BE2C (cell line): Measurements from ENCODE around the gene SLC44A3.

Source experiments
- DNase-seq: peaks from one replicate; pipeline ENCODE4 v3.0.0-alpha.2; 2020
- H3K27me3 ChIP-seq: fragments of 250-450 bp; sonication (Bioruptor Pico); 2 replicates; pipeline ENCODE4 v1.5.1; 2020; ENCODE audit warnings: mild to moderate bottlenecking
- H3K36me3 ChIP-seq: fragments of 250-450 bp; sonication (Bioruptor Pico); 2 replicates; pipeline ENCODE4 v1.5.1; 2020; ENCODE audit warnings: mild to moderate bottlenecking
- H3K4me1 ChIP-seq: fragments of 250-450 bp; sonication (Bioruptor Pico); 2 replicates; pipeline ENCODE4 v1.5.1; 2020
- H3K4me3 ChIP-seq: 2 replicates; pipeline ENCODE4 v1.5.1; 2011; ENCODE audit warnings: low read depth, low read length
- H3K9me3 ChIP-seq: fragments of 250-450 bp; sonication (Bioruptor Pico); 2 replicates; pipeline ENCODE4 v1.5.1; 2020
- CTCF ChIP-seq: IDR thresholded peaks from 2 replicates; pipeline ENCODE4 v1.5.1; 2012; ENCODE audit warnings: mild to moderate bottlenecking, low read depth, low read length

The SLC44A3 gene

GRCh38 chr1:94790246-94790645 is 29.9 kb upstream of the SLC44A3 start:
- Histone ChIP-seq H3K36me3 (no peaks in the 10 kb centered on the region), H3K4me3 (no peak overlapping the region), H3K27me3 (no peaks in the 10 kb centered on the region), H3K9me3 (no peaks in the 10 kb centered on the region), H3K4me1 (no peaks in the 10 kb centered on the region)
- TF ChIP-seq CTCF = no peak
- DNase-seq = no peak

GRCh38 chr1:94790670-94791069 is 29.5 kb upstream of the SLC44A3 start:
- no peak for TF ChIP-seq CTCF
- Histone ChIP-seq H3K27me3 (no peaks in the 10 kb centered on the region), H3K9me3 (no peaks in the 10 kb centered on the region), H3K4me3 (no peak overlapping the region), H3K4me1 (no peaks in the 10 kb centered on the region), H3K36me3 (no peaks in the 10 kb centered on the region)
- no peak for DNase-seq

- no peak for DNase-seq
- H3K36me3 ChIP-seq = no peaks in the 10 kb centered on the region
- TF ChIP-seq CTCF = no peak
- no peaks in the 10 kb centered on the region for H3K27me3 ChIP-seq
- H3K9me3 ChIP-seq = no peaks in the 10 kb centered on the region
- no peaks in the 10 kb centered on the region for H3K4me1 ChIP-seq
- H3K4me3 ChIP-seq = no peak overlapping the region
Observed at GRCh38 chr1:94792473-94793295, 27.5 kb upstream of the SLC44A3 start.

- no peaks in the 10 kb centered on the region for H3K9me3 ChIP-seq
- no peak for DNase-seq
- H3K36me3 ChIP-seq = no peaks in the 10 kb centered on the region
- no peaks in the 10 kb centered on the region for H3K4me1 ChIP-seq
- H3K4me3 ChIP-seq = no peak overlapping the region
- no peak for TF ChIP-seq CTCF
- no peaks in the 10 kb centered on the region for H3K27me3 ChIP-seq
Observed at GRCh38 chr1:94793296-94793656, 26.9 kb upstream of the SLC44A3 start.

- TF ChIP-seq CTCF = no peak
- H3K36me3 ChIP-seq = no peaks in the 10 kb centered on the region
- no peaks in the 10 kb centered on the region for H3K9me3 ChIP-seq
- no peaks in the 10 kb centered on the region for H3K4me1 ChIP-seq
- no peak overlapping the region for H3K4me3 ChIP-seq
- DNase-seq = no peak
- H3K27me3 ChIP-seq = no peaks in the 10 kb centered on the region
Observed at GRCh38 chr1:94795434-94795833, 24.7 kb upstream of the SLC44A3 start.

GRCh38 chr1:94796266-94796665 is 23.9 kb upstream of the SLC44A3 start:
- TF ChIP-seq CTCF = no peak
- Histone ChIP-seq H3K9me3 (no peaks in the 10 kb centered on the region), H3K27me3 (no peaks in the 10 kb centered on the region), H3K4me1 (no peaks in the 10 kb centered on the region), H3K36me3 (no peaks in the 10 kb centered on the region), H3K4me3 (no peak overlapping the region)
- DNase-seq = no peak
